Measurements from ENCODE around the gene CTNNA2. TPM values are rescaled to one million over a fixed set of nuclear protein-coding genes. Genes with fewer than 3 reads are reported as not detected.

The CTNNA2 gene
- total and polyA plus RNA-seq, 7 donors = 0.03 to 0.36 (median 0.17) TPM; not detected in 4

- H3K4me1 ChIP-seq = no peaks in the 10 kb centered on the region
- 79 to 92% (median 88%) methylated on average over 3 of the region's 3 CpGs for WGBS, 3 donors
- no peaks in the 10 kb centered on the region for H3K9me3 ChIP-seq
Measured at GRCh38 chr2:80568011-80568410, 1055.2 kb downstream of the CTNNA2 start.

GRCh38 chr2:80573167-80573566 lies 1060.3 kb downstream of the CTNNA2 start:
- intact Hi-C loops (cut with DNase I) = no loop called here
- DNase-seq = no peak
- TF ChIP-seq CTCF (IDR thresholded peaks at IDR 0.05) = no peak
- ATAC-seq = no peak
- no peaks in the 10 kb centered on the region for H3K36me3 ChIP-seq (ENCODE audit: insufficient read depth in 1 of 2, low read depth in 1 of 2)
- no peaks in the 10 kb centered on the region for H3K9me3 ChIP-seq
- H3K4me3 ChIP-seq = no peak overlapping the region
- no peaks in the 10 kb centered on the region for H3K27me3 ChIP-seq (ENCODE audit: insufficient read depth in 3 of 3, low read length in 2 of 3)
- WGBS, 3 donors = 72 to 76% (median 75%) methylated on average over 6 of the region's 6 CpGs
- H3K27ac ChIP-seq = no peak overlapping the region
- no peaks in the 10 kb centered on the region for H3K4me1 ChIP-seq

More at GRCh38 chr2:80568011-80568410, 1055.2 kb downstream of the CTNNA2 start:
- Histone ChIP-seq H3K4me3 (no peak overlapping the region), H3K27ac (no peak overlapping the region), H3K36me3 (ENCODE audit: insufficient read depth in 1 of 2, low read depth in 1 of 2) (no peaks in the 10 kb centered on the region), H3K27me3 (ENCODE audit: insufficient read depth in 3 of 3, low read length in 2 of 3) (no peaks in the 10 kb centered on the region)
- DNase-seq (no peak), ATAC-seq (no peak)
- no peak for TF ChIP-seq CTCF (IDR thresholded peaks at IDR 0.05)
- intact Hi-C loops (cut with DNase I) = no loop called here

- no peaks in the 10 kb centered on the region for H3K27me3 ChIP-seq (ENCODE audit: insufficient read depth in 3 of 3, low read length in 2 of 3)
- no peak for ATAC-seq
- no peaks in the 10 kb centered on the region for H3K4me1 ChIP-seq
- intact Hi-C loops (cut with DNase I) = no loop called here
- H3K36me3 ChIP-seq (ENCODE audit: insufficient read depth in 1 of 2, low read depth in 1 of 2) = no peaks in the 10 kb centered on the region
- no peak for TF ChIP-seq CTCF (IDR thresholded peaks at IDR 0.05)
- WGBS, 3 donors = 88 to 93% (median 88%) methylated on average over 10 of the region's 10 CpGs
- no peak for DNase-seq
- H3K4me3 ChIP-seq = no peak overlapping the region
- H3K9me3 ChIP-seq = no peaks in the 10 kb centered on the region
- H3K27ac ChIP-seq = no peak overlapping the region
Measured at GRCh38 chr2:80573950-80574349, 1061.1 kb downstream of the CTNNA2 start.

- no peak for TF ChIP-seq CTCF (IDR thresholded peaks at IDR 0.05)
- Histone ChIP-seq H3K27ac (no peak overlapping the region), H3K4me3 (no peak overlapping the region), H3K9me3 (no peaks in the 10 kb centered on the region), H3K27me3 (ENCODE audit: insufficient read depth in 3 of 3, low read length in 2 of 3) (no peaks in the 10 kb centered on the region), H3K4me1 (no peaks in the 10 kb centered on the region), H3K36me3 (ENCODE audit: insufficient read depth in 1 of 2, low read depth in 1 of 2) (no peaks in the 10 kb centered on the region)
- DNase-seq (no peak), ATAC-seq (no peak)
- WGBS, 3 donors = 63 to 73% (median 67%) methylated on average over 5 of the region's 5 CpGs
- intact Hi-C loops (cut with DNase I) = no loop called here
Measured at GRCh38 chr2:80579756-80580155, 1066.9 kb downstream of the CTNNA2 start.

GRCh38 chr2:80591233-80591632 lies 1078.4 kb downstream of the CTNNA2 start:
- Histone ChIP-seq H3K4me1 (no peaks in the 10 kb centered on the region), H3K9me3 (peaks cover 6% of the 10 kb centered on the region), H3K4me3 (no peak overlapping the region), H3K36me3 (ENCODE audit: insufficient read depth in 1 of 2, low read depth in 1 of 2) (no peaks in the 10 kb centered on the region), H3K27me3 (ENCODE audit: insufficient read depth in 3 of 3, low read length in 2 of 3) (no peaks in the 10 kb centered on the region), H3K27ac (no peak overlapping the region)
- DNase-seq (no peak), ATAC-seq (no peak)
- intact Hi-C loops (cut with DNase I) = no loop called here
- WGBS, 3 donors = 50 to 54% (median 54%) methylated on average over 2 of the region's 2 CpGs
- TF ChIP-seq CTCF (IDR thresholded peaks at IDR 0.05) = no peak
